Lower leg skin (tissue), 4 donors: ENCODE results near the gene FHOD3. TPM values are rescaled to one million over a fixed set of nuclear protein-coding genes. Genes with fewer than 3 reads are reported as not detected.

Experiments used
- DNase-seq, 2 donors: peaks; one replicate each; pipeline ENCODE4 v3.0.0-alpha.2; 2019; ENCODE audit warnings: low spot score in 2 of 2
- H3K4me3 ChIP-seq: fragments of 200-600 bp; sonication (generic); 2 replicates; pipeline ENCODE4 v1.5.1; 2017; ENCODE audit warnings: mild to moderate bottlenecking, low read depth; ENCODE audit not compliant: poor library complexity, severe bottlenecking
- CTCF ChIP-seq, 3 donors: fragments of 450-650 bp; IDR thresholded peaks; one replicate each; pipeline ENCODE4 v1.5.1; 2016; ENCODE audit warnings: antibody characterized with exemption in 3 of 3, mild to moderate bottlenecking in 3 of 3, moderate library complexity in 2 of 3
- POLR2A ChIP-seq, 2 donors: fragments of 450-650 bp; IDR thresholded peaks; one replicate each; pipeline ENCODE4 v1.6.1; 2016 to 2017; ENCODE audit warnings: antibody characterized with exemption in 2 of 2, mild to moderate bottlenecking in 1 of 2, moderate library complexity in 1 of 2
- WGBS, 2 donors: methylation state at CpG; one replicate each; pipeline ENCODE4 v1.1.5; 2018; 5-methylcytosine and 5-hydroxymethylcytosine counted together
- intact Hi-C: fragments of 100-400 bp; cut with DNase I; formaldehyde crosslinking; loops from one replicate; pipeline ENCODE4 v1.15.0; 2023; ENCODE audit warnings: low total_unique reads
- total RNA-seq, 4 donors: library from RNA; depleted of rRNA; stranded (reverse); fragments of >200 nt; gene quantifications; one replicate each; pipeline ENCODE4 v1.1.0, GENCODE V29; 2016

The FHOD3 gene
- total RNA-seq, 4 donors from 2014 or later: 5.3 to 15.1 (median 7.8) TPM

- no peak for DNase-seq
- intact Hi-C loops: no loop called here
- H3K4me3 ChIP-seq: no peak overlapping the region
- 93 to 100% methylated on average over 1 of the region's 1 CpG for WGBS, 2 donors
- TF ChIP-seq CTCF (IDR thresholded peaks at IDR 0.05) (no peak), POLR2A (IDR thresholded peaks at IDR 0.05) (no peak)
These were observed 62.9 kb downstream of the FHOD3 start for GRCh38 chr18:36360256-36360909.

- TF ChIP-seq POLR2A (IDR thresholded peaks at IDR 0.05) (no peak), CTCF (IDR thresholded peaks at IDR 0.05) (no peak)
- 81 to 96% methylated on average over 2 of the region's 2 CpGs for WGBS, 2 donors
- no peak for DNase-seq
- intact Hi-C loops: no loop called here
- H3K4me3 ChIP-seq: no peak overlapping the region
These were observed 67.6 kb downstream of the FHOD3 start for GRCh38 chr18:36364911-36365624.

GRCh38 chr18:36365836-36366775 is 68.6 kb downstream of the FHOD3 start:
- intact Hi-C loops: no loop called here
- no peak for DNase-seq
- H3K4me3 ChIP-seq: no peak overlapping the region
- no peak for TF ChIP-seq CTCF (IDR thresholded peaks at IDR 0.05)
- TF ChIP-seq POLR2A (IDR thresholded peaks at IDR 0.05): no peak
- WGBS, 2 donors: 87 to 88% methylated on average over 7 of the region's 7 CpGs

GRCh38 chr18:36366994-36367839 is 69.7 kb downstream of the FHOD3 start:
- H3K4me3 ChIP-seq: no peak overlapping the region

More at GRCh38 chr18:36366994-36367839, 69.7 kb downstream of the FHOD3 start:
- DNase-seq: no peak
- WGBS, 2 donors: 79 to 86% methylated on average over 8 of the region's 8 CpGs
- intact Hi-C loops: no loop called here
- TF ChIP-seq CTCF (IDR thresholded peaks at IDR 0.05) (no peak), POLR2A (IDR thresholded peaks at IDR 0.05) (no peak)
